ENCODE data around the gene ERLIN1.

ERLIN1 gene

GRCh38 chr10:100109670-100110069 is 76.2 kb downstream of the ERLIN1 start:
- no peak overlapping the region for H3K4me3 ChIP-seq (ENCODE audit: low read depth, low read length)
- no peak for TF ChIP-seq CTCF (IDR thresholded peaks at IDR 0.05; ENCODE audit: low read depth, low read length)

- no peak overlapping the region for H3K4me3 ChIP-seq (ENCODE audit: low read depth, low read length)
- TF ChIP-seq CTCF (IDR thresholded peaks at IDR 0.05; ENCODE audit: low read depth, low read length): no peak
Measured at GRCh38 chr10:100106865-100107264, 79.0 kb downstream of the ERLIN1 start.

DNA sequence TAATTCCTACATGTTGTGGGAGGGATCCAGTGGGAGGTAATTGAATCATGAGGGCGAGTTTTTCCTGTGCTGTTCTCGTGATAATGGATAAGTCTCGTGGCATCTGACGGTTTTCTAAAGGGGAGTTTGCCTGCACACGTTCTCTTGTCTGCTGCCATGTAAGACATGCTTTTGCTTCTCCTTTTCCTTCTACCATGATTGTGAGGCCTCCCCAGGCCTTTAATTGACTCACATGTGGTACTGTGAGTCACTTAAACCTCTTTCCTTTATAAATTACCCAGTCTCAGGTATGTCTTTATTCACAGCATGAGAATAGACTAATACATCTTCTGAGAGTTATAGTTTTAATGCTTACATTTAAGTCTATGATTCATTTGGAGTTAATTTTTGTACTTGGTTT is 81.5 kb downstream of the ERLIN1 start:
- TF ChIP-seq CTCF (IDR thresholded peaks at IDR 0.05; ENCODE audit: low read depth, low read length): no peak
- H3K4me3 ChIP-seq (ENCODE audit: low read depth, low read length): no peak overlapping the region

GRCh38 chr10:100103581-100103980 is 82.2 kb downstream of the ERLIN1 start:
- no peak for TF ChIP-seq CTCF (IDR thresholded peaks at IDR 0.05; ENCODE audit: low read depth, low read length)
- H3K4me3 ChIP-seq (ENCODE audit: low read depth, low read length): no peak overlapping the region

- H3K4me3 ChIP-seq (ENCODE audit: low read depth, low read length): no peak overlapping the region
- TF ChIP-seq CTCF (IDR thresholded peaks at IDR 0.05; ENCODE audit: low read depth, low read length): no peak
Measured at GRCh38 chr10:100101192-100102076, 84.4 kb downstream of the ERLIN1 start.

GRCh38 chr10:100100651-100101184 is 85.1 kb downstream of the ERLIN1 start:
- no peak for TF ChIP-seq CTCF (IDR thresholded peaks at IDR 0.05; ENCODE audit: low read depth, low read length)
- no peak overlapping the region for H3K4me3 ChIP-seq (ENCODE audit: low read depth, low read length)

Measured in WI38 (cell line).